ENCODE data around the gene DGKZ. TPM values are rescaled to one million over a fixed set of nuclear protein-coding genes. Genes with fewer than 3 reads are reported as not detected.

DGKZ gene
- total and polyA plus RNA-seq, 2 donors from 2014 or later: 48.5 to 50.6 TPM

GRCh38 chr11:46389450-46390330, 42.4 kb downstream of the DGKZ start:
- peak; percentile 69 for TF ChIP-seq CTCF (IDR thresholded peaks at IDR 0.05; ENCODE audit: borderline replicate concordance, extremely low read depth, insufficient read depth)
- Histone ChIP-seq H3K4me3 (ENCODE audit: low read length in 3 of 3) (peak overlapping the region in 2 of 3 donors; percentile 38 to 51), H3K9ac (ENCODE audit: low read length in 3 of 3) (no peak overlapping the region), H3K27me3 (ENCODE audit: control insufficient read depth, insufficient read depth, low read length) (peaks cover 13% of the 10 kb centered on the region), H3K36me3 (ENCODE audit: control insufficient read depth in 2 of 3, insufficient read depth in 3 of 3, low read length in 3 of 3) (no peaks in the 10 kb centered on the region), H3K9me3 (ENCODE audit: control insufficient read depth in 2 of 3, insufficient read depth in 1 of 3, low read length in 3 of 3) (no peaks in the 10 kb centered on the region), H3K27ac (ENCODE audit: low read depth in 2 of 2, low read length in 2 of 2) (no peak overlapping the region), H3K4me1 (ENCODE audit: control insufficient read depth in 2 of 3, insufficient read depth in 2 of 3, low read depth in 1 of 3, low read length in 3 of 3) (peaks cover 0 to 18% (median 4%) of the 10 kb centered on the region in 3 donors)
- DNase-seq: peak; percentile 82 to 88 (median 86)
- intact Hi-C loops (cut with DNase I): loop anchor here (10.0 kb wide), 1 partner anchor 145 kb away; no protein-coding TSS in a partner anchor
- no peak for FAIRE-seq

- H3K27me3 ChIP-seq (ENCODE audit: control insufficient read depth, insufficient read depth, low read length): peaks cover 13% of the 10 kb centered on the region
- intact Hi-C loops (cut with DNase I): no loop called here
- no peaks in the 10 kb centered on the region for H3K9me3 ChIP-seq (ENCODE audit: control insufficient read depth in 2 of 3, insufficient read depth in 1 of 3, low read length in 3 of 3)
- peaks cover 0 to 18% (median 4%) of the 10 kb centered on the region in 3 donors for H3K4me1 ChIP-seq (ENCODE audit: control insufficient read depth in 2 of 3, insufficient read depth in 2 of 3, low read depth in 1 of 3, low read length in 3 of 3)
- DNase-seq (peak in 1 of 5 donors; percentile 72), FAIRE-seq (no peak)
- no peaks in the 10 kb centered on the region for H3K36me3 ChIP-seq (ENCODE audit: control insufficient read depth in 2 of 3, insufficient read depth in 3 of 3, low read length in 3 of 3)
- TF ChIP-seq CTCF (IDR thresholded peaks at IDR 0.05; ENCODE audit: borderline replicate concordance, extremely low read depth, insufficient read depth): no peak
- H3K27ac ChIP-seq (ENCODE audit: low read depth in 2 of 2, low read length in 2 of 2): no peak overlapping the region
- no peak overlapping the region for H3K4me3 ChIP-seq (ENCODE audit: low read length in 3 of 3)
- H3K9ac ChIP-seq (ENCODE audit: low read length in 3 of 3): no peak overlapping the region
These were observed 43.3 kb downstream of the DGKZ start for GRCh38 chr11:46390331-46391171.

- H3K9ac ChIP-seq (ENCODE audit: low read length in 3 of 3): no peak overlapping the region
- DNase-seq (peak in 1 of 5 donors; percentile 61), FAIRE-seq (no peak)
- no peak for TF ChIP-seq CTCF (IDR thresholded peaks at IDR 0.05; ENCODE audit: borderline replicate concordance, extremely low read depth, insufficient read depth)
- no peak overlapping the region for H3K27ac ChIP-seq (ENCODE audit: low read depth in 2 of 2, low read length in 2 of 2)
- H3K27me3 ChIP-seq (ENCODE audit: control insufficient read depth, insufficient read depth, low read length): peaks cover 13% of the 10 kb centered on the region
- intact Hi-C loops (cut with DNase I): no loop called here
- no peaks in the 10 kb centered on the region for H3K36me3 ChIP-seq (ENCODE audit: control insufficient read depth in 2 of 3, insufficient read depth in 3 of 3, low read length in 3 of 3)
- no peaks in the 10 kb centered on the region for H3K9me3 ChIP-seq (ENCODE audit: control insufficient read depth in 2 of 3, insufficient read depth in 1 of 3, low read length in 3 of 3)
- H3K4me3 ChIP-seq (ENCODE audit: low read length in 3 of 3): no peak overlapping the region
- peaks cover 0 to 18% (median 4%) of the 10 kb centered on the region in 3 donors for H3K4me1 ChIP-seq (ENCODE audit: control insufficient read depth in 2 of 3, insufficient read depth in 2 of 3, low read depth in 1 of 3, low read length in 3 of 3)
These were observed 43.9 kb downstream of the DGKZ start for GRCh38 chr11:46391186-46391577.

Measured in kidney (tissue), 14 donors.